Stomach (tissue), 4 donors: ENCODE measurements around the gene MSI2.

ENCODE experiments used
- EP300 ChIP-seq: sonication (generic); formaldehyde crosslinking; IDR thresholded peaks from one replicate; pipeline ENCODE4 v1.6.1; 2017; ENCODE audit warnings: antibody characterized with exemption
- POLR2A ChIP-seq, 4 donors: fragments of 450-650 bp; IDR thresholded peaks; one replicate each; pipeline ENCODE4 v1.6.1; 2016; ENCODE audit warnings: antibody characterized with exemption in 4 of 4, control low read depth in 2 of 4, mild to moderate bottlenecking in 1 of 4, moderate library complexity in 1 of 4
- TF ChIP-seq, protein P1 (sequence below), 7 experiments: fragments of 450-650 bp in 4 of 7; fragments of 200-600 bp in 3 of 7; sonication (generic) in 3 of 7; IDR thresholded peaks; one replicate each; pipeline ENCODE4 v1.5.1; 2016 to 2019; ENCODE audit warnings: antibody characterized with exemption in 7 of 7, control low read depth in 2 of 7, mild to moderate bottlenecking in 1 of 7

DNA sequence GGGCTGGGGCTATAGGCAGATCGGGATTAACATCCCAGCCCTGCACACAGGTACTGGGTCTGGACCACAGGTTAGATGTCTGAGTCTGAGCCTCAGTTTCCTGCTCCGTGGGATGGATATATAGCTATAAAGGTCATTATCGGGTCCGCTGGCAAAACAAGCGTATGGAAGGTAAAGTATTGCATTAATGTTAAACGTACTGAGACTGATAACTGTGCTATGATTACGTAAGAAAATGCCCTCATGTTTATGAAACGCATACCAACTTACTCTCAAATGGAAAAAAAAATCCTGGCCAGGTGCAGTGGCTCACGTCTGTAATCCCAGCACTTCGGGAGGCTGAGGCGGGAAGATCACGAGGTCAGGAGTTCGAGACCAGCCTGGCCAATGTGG lies 353.6 kb downstream of the MSI2 start:
- TF ChIP-seq, protein P1, sequence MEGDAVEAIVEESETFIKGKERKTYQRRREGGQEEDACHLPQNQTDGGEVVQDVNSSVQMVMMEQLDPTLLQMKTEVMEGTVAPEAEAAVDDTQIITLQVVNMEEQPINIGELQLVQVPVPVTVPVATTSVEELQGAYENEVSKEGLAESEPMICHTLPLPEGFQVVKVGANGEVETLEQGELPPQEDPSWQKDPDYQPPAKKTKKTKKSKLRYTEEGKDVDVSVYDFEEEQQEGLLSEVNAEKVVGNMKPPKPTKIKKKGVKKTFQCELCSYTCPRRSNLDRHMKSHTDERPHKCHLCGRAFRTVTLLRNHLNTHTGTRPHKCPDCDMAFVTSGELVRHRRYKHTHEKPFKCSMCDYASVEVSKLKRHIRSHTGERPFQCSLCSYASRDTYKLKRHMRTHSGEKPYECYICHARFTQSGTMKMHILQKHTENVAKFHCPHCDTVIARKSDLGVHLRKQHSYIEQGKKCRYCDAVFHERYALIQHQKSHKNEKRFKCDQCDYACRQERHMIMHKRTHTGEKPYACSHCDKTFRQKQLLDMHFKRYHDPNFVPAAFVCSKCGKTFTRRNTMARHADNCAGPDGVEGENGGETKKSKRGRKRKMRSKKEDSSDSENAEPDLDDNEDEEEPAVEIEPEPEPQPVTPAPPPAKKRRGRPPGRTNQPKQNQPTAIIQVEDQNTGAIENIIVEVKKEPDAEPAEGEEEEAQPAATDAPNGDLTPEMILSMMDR (IDR thresholded peaks at IDR 0.05): no peak
- no peak for TF ChIP-seq POLR2A (IDR thresholded peaks at IDR 0.05)
- TF ChIP-seq EP300: no peak
